Measurements from ENCODE around the gene KCND3.

The KCND3 gene

GRCh38 chr1:111884772-111885443 lies 104.6 kb downstream of the KCND3 start:
- in situ Hi-C loops (cut with HindIII; ENCODE audit: low sequenced_read_pairs): no loop called here

GRCh38 chr1:111882986-111883560 lies 106.4 kb downstream of the KCND3 start:
- in situ Hi-C loops (cut with HindIII; ENCODE audit: low sequenced_read_pairs): no loop called here

- in situ Hi-C loops (cut with HindIII; ENCODE audit: low sequenced_read_pairs): no loop called here
These were observed 106.9 kb downstream of the KCND3 start for GRCh38 chr1:111882559-111882958.

- in situ Hi-C loops (cut with HindIII; ENCODE audit: low sequenced_read_pairs): no loop called here
These were observed 108.3 kb downstream of the KCND3 start for GRCh38 chr1:111880881-111881837.

GRCh38 chr1:111879081-111879480 lies 110.4 kb downstream of the KCND3 start:
- in situ Hi-C loops (cut with HindIII; ENCODE audit: low sequenced_read_pairs): no loop called here

- in situ Hi-C loops (cut with HindIII; ENCODE audit: low sequenced_read_pairs): no loop called here
These were observed 110.8 kb downstream of the KCND3 start for GRCh38 chr1:111878649-111879048.

- in situ Hi-C loops (cut with HindIII; ENCODE audit: low sequenced_read_pairs): no loop called here
These were observed 111.4 kb downstream of the KCND3 start for GRCh38 chr1:111878091-111878490.

- in situ Hi-C loops (cut with HindIII; ENCODE audit: low sequenced_read_pairs): no loop called here
These were observed 112.8 kb downstream of the KCND3 start for GRCh38 chr1:111876631-111877030.

- in situ Hi-C loops (cut with HindIII; ENCODE audit: low sequenced_read_pairs): no loop called here
These were observed 113.8 kb downstream of the KCND3 start for GRCh38 chr1:111875640-111876039.

GRCh38 chr1:111873460-111874030 lies 115.9 kb downstream of the KCND3 start:
- in situ Hi-C loops (cut with HindIII; ENCODE audit: low sequenced_read_pairs): no loop called here

GRCh38 chr1:111870181-111870580 lies 119.3 kb downstream of the KCND3 start:
- in situ Hi-C loops (cut with HindIII; ENCODE audit: low sequenced_read_pairs): no loop called here

GRCh38 chr1:111867868-111868440 lies 121.5 kb downstream of the KCND3 start:
- in situ Hi-C loops (cut with HindIII; ENCODE audit: low sequenced_read_pairs): no loop called here

GRCh38 chr1:111864862-111865261 lies 124.6 kb downstream of the KCND3 start:
- in situ Hi-C loops (cut with HindIII; ENCODE audit: low sequenced_read_pairs): no loop called here

- in situ Hi-C loops (cut with HindIII; ENCODE audit: low sequenced_read_pairs): no loop called here
These were observed 126.1 kb downstream of the KCND3 start for GRCh38 chr1:111863401-111863800.

GRCh38 chr1:111862599-111862998 lies 126.9 kb downstream of the KCND3 start:
- in situ Hi-C loops (cut with HindIII; ENCODE audit: low sequenced_read_pairs): no loop called here

GRCh38 chr1:111861523-111861922 lies 127.9 kb downstream of the KCND3 start:
- in situ Hi-C loops (cut with HindIII; ENCODE audit: low sequenced_read_pairs): no loop called here

- in situ Hi-C loops (cut with HindIII; ENCODE audit: low sequenced_read_pairs): no loop called here
These were observed 132.2 kb downstream of the KCND3 start for GRCh38 chr1:111857194-111857651.

- in situ Hi-C loops (cut with HindIII; ENCODE audit: low sequenced_read_pairs): no loop called here
These were observed 132.9 kb downstream of the KCND3 start for GRCh38 chr1:111856411-111857185.

- in situ Hi-C loops (cut with HindIII; ENCODE audit: low sequenced_read_pairs): no loop called here
These were observed 134.2 kb downstream of the KCND3 start for GRCh38 chr1:111855260-111855659.

GRCh38 chr1:111852261-111852721 lies 137.2 kb downstream of the KCND3 start:
- in situ Hi-C loops (cut with HindIII; ENCODE audit: low sequenced_read_pairs): no loop called here

Data from DLD1 (cell line).